Adrenal gland (tissue), 12 donors: ENCODE data around the gene GTF3C6. TPM values are rescaled to one million over a fixed set of nuclear protein-coding genes. Genes with fewer than 3 reads are reported as not detected.
"Not testable (repeated sequence)": the region's sequence is repeated elsewhere in the genome, so short reads cannot be mapped to it uniquely, and the experiment has no call there.

Experiments used
- DNase-seq, 7 donors: peaks; one replicate each; pipeline ENCODE4 v3.0.0-alpha.2; 2019 to 2020
- H3K27ac ChIP-seq, 5 donors: fragments of 200-600 bp; sonication (generic) in 4 of 5; 1 replicate in 3 of 5; 2 replicates in 2 of 5; pipeline versions ENCODE4 v1.5.1 to v1.8.0; 2016 to 2020; ENCODE audit warnings: mild to moderate bottlenecking in 1 of 5
- H3K27me3 ChIP-seq: fragments of 200-600 bp; 2 replicates; pipeline ENCODE4 v1.8.0; 2021
- H3K36me3 ChIP-seq, 2 donors: fragments of 200-600 bp; replicated peaks in 1 of 2; 1 replicate in 1 of 2; 2 replicates in 1 of 2; pipeline versions ENCODE4 v1.5.1 to v1.8.0; 2018 to 2022
- H3K4me1 ChIP-seq, 2 donors: fragments of 200-600 bp; replicated peaks in 1 of 2; 1 replicate in 1 of 2; 2 replicates in 1 of 2; pipeline versions ENCODE4 v1.5.1 to v1.8.0; 2018 to 2021
- H3K4me3 ChIP-seq, 4 donors: fragments of 200-600 bp; sonication (generic) in 3 of 4; one replicate each; pipeline ENCODE4 v1.5.1; 2016 to 2018
- H3K9me3 ChIP-seq, 3 donors: fragments of 200-600 bp; sonication (generic) in 1 of 3; replicated peaks in 1 of 3; 1 replicate in 2 of 3; 2 replicates in 1 of 3; pipeline versions ENCODE4 v1.5.1 to v1.8.0; 2016 to 2021
- CTCF ChIP-seq, 6 experiments: fragments of 450-650 bp in 4 of 6; fragments of 200-600 bp in 2 of 6; sonication (generic) in 1 of 6; IDR thresholded peaks; 1 replicate in 5 of 6; 2 replicates in 1 of 6; pipeline versions ENCODE4 v1.5.1 to v1.8.0; 2016 to 2021; ENCODE audit warnings: antibody characterized with exemption in 6 of 6, mild to moderate bottlenecking in 2 of 6, moderate library complexity in 1 of 6
- POLR2A ChIP-seq, 2 donors: fragments of 450-650 bp; IDR thresholded peaks; one replicate each; pipeline ENCODE4 v1.6.1; 2017; ENCODE audit warnings: antibody characterized with exemption in 2 of 2, mild to moderate bottlenecking in 2 of 2, moderate library complexity in 1 of 2
- WGBS, 4 donors: extraction: QIAGEN DNeasy Blood & Tissue Kit in 2 of 4; methylation state at CpG; one replicate each; pipeline versions ENCODE4 v1.1.5 to v1.1.7; 2013 to 2017; 5-methylcytosine and 5-hydroxymethylcytosine counted together
- intact Hi-C, 2 donors: fragments of 100-400 bp; cut with DNase I; formaldehyde crosslinking; loops; one replicate each; pipeline versions ENCODE4 v1.14.1 to v1.15.0; 2022 to 2023
- polyA plus RNA-seq, 3 donors: library from polyadenylated mRNA; stranded (reverse); fragments of 200-250 nt in 2 of 3; fragments of 350-450 nt in 1 of 3; fragmentation: Illumina TruSeq in 1 of 3; extraction: RNeasy Lipid Tissue Mini Kit (QIAGEN cat#74804) in 1 of 3; gene quantifications; one replicate each; pipeline ENCODE4 v1.2.3, GENCODE V29; 2013 to 2014
- total RNA-seq, 9 donors: library from RNA; depleted of rRNA in 4 of 9; stranded (reverse); fragments of >200 nt in 4 of 9; fragments of 120-200 nt in 1 of 9; fragmentation: NEBNext Ultra II Directional in 1 of 9; extraction: Animal tissue kit (Norgen Biotek cat#: 25700) in 1 of 9; gene quantifications; one replicate each; pipeline versions ENCODE4 v1.1.0 to v1.2.4, GENCODE V29; 2013 to 2023
- donor health status: healthy with polysubstance abuse.
- donor health status: Bipolar disorder and iron deficiency.
- donor health status: DM: yes; HTN: yes; CAD: no.
- donor health status: DM: no; HTN: no; CAD: no.
- donor health status: DM: no; HTN: no; CAD: no.
- donor health status: DM: yes; HTN: yes; CAD: no.

The GTF3C6 gene
- total and polyA plus RNA-seq, 12 donors: 48.3 to 133 (median 76.2) TPM

- no peak overlapping the region for H3K27ac ChIP-seq
- intact Hi-C loops: no loop called here
- no peak for TF ChIP-seq POLR2A (IDR thresholded peaks at IDR 0.05)
- no peak for DNase-seq
- WGBS, 4 donors: 93 to 98% (median 95%) methylated on average over 3 of the region's 3 CpGs
- no peaks in the 10 kb centered on the region for H3K9me3 ChIP-seq
- no peak overlapping the region for H3K4me3 ChIP-seq
- peaks cover 0 to 4% of the 10 kb centered on the region in 2 donors for H3K4me1 ChIP-seq
- H3K36me3 ChIP-seq: peaks cover 0 to 54% of the 10 kb centered on the region in 2 donors
- no peaks in the 10 kb centered on the region for H3K27me3 ChIP-seq
Observed at GRCh38 chr6:110965629-110966229, 7.2 kb downstream of the GTF3C6 start.

- H3K4me1 ChIP-seq: peaks cover 9 to 24% of the 10 kb centered on the region in 2 donors
- 93 to 98% (median 95%) methylated on average over 2 of the region's 2 CpGs for WGBS, 4 donors
- H3K4me3 ChIP-seq, H3K27ac ChIP-seq, DNase-seq, H3K27me3 ChIP-seq, H3K9me3 ChIP-seq, intact Hi-C loops: not testable (repeated sequence)
- peaks cover 0 to 32% of the 10 kb centered on the region in 2 donors for H3K36me3 ChIP-seq
Observed at GRCh38 chr6:110968661-110969060, 10.2 kb downstream of the GTF3C6 start.

GRCh38 chr6:110971468-110971867 lies 13.0 kb downstream of the GTF3C6 start:
- H3K4me3 ChIP-seq: no peak overlapping the region
- intact Hi-C loops: no loop called here
- peaks cover 9 to 24% of the 10 kb centered on the region in 2 donors for H3K4me1 ChIP-seq
- no peaks in the 10 kb centered on the region for H3K9me3 ChIP-seq
- TF ChIP-seq CTCF (IDR thresholded peaks at IDR 0.05): no peak
- TF ChIP-seq POLR2A (IDR thresholded peaks at IDR 0.05): no peak
- H3K27ac ChIP-seq: peak overlapping the region in 3 of 5 donors; percentile 46 to 68 (median 63)
- WGBS, 4 donors: 8 to 28% (median 22%) methylated on average over 2 of the region's 2 CpGs
- peaks cover 0 to 9% of the 10 kb centered on the region in 2 donors for H3K36me3 ChIP-seq
- peak in 1 of 7 donors; percentile 24 for DNase-seq
- H3K27me3 ChIP-seq: no peaks in the 10 kb centered on the region

- Histone ChIP-seq H3K4me1 (peaks cover 6 to 16% of the 10 kb centered on the region in 2 donors), H3K36me3 (no peaks in the 10 kb centered on the region), H3K27ac (no peak overlapping the region), H3K27me3 (no peaks in the 10 kb centered on the region), H3K4me3 (no peak overlapping the region), H3K9me3 (no peaks in the 10 kb centered on the region)
- intact Hi-C loops: no loop called here
- no peak for DNase-seq
- TF ChIP-seq POLR2A (IDR thresholded peaks at IDR 0.05): no peak
- no peak for TF ChIP-seq CTCF (IDR thresholded peaks at IDR 0.05)
- 86 to 100% (median 95%) methylated on average over 1 of the region's 1 CpG for WGBS, 4 donors
Observed at GRCh38 chr6:110976575-110976974, 18.1 kb downstream of the GTF3C6 start.

- Histone ChIP-seq H3K36me3 (no peaks in the 10 kb centered on the region), H3K27ac (no peak overlapping the region), H3K9me3 (no peaks in the 10 kb centered on the region), H3K4me1 (peaks cover 10 to 17% of the 10 kb centered on the region in 2 donors), H3K27me3 (no peaks in the 10 kb centered on the region), H3K4me3 (no peak overlapping the region)
- TF ChIP-seq CTCF (IDR thresholded peaks at IDR 0.05) (no peak), POLR2A (IDR thresholded peaks at IDR 0.05) (no peak)
- intact Hi-C loops: no loop called here
- DNase-seq: peak in 1 of 7 donors; percentile 37
- 92 to 99% (median 97%) methylated on average over 9 of the region's 9 CpGs for WGBS, 4 donors
Observed at GRCh38 chr6:110979565-110980101, 21.1 kb downstream of the GTF3C6 start.
